ENCODE measurements around the gene MYL7. TPM values are rescaled to one million over a fixed set of nuclear protein-coding genes. Genes with fewer than 3 reads are reported as not detected.

MYL7 gene
- total and polyA plus RNA-seq, 9 of the 15 experiments (the other 6 are each of a cell fraction or from before 2014, with no cell fraction given) = not detected

DNA sequence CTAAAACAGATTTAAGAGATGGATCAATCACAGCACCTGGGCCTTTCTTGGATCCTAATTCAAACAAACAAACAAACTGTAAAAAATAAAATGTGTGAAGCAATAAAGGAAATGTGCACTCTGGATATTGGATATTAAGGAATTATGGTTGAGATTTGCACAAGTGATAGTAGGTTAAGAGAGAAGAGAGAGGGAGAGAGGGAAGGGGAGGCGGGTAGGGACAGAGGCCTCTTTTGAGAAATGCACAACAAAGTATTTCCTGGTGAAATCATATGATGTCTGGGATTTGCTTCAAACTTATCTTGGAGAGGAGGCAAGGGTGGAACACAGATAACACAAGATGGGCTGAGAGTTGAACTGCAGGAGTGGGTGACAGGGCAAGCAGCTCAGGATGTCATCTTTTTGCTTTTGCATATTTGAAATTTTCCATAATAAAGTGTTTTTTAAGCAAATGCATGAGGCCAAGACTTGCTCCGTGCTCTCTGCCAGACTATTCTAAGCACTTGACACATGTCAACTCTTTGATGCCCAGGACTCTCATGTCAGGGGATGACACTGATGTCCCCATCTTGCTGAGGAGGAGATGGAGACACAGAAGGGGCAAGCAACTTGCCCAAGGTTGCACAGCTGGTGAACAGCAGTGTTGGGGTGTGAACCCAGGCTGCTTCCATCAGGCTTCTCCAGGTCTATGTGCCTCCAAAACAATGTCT, 46.1 kb downstream of the MYL7 start:
- H3K9me3 ChIP-seq (replicated peaks; ENCODE audit: control insufficient read depth, insufficient read depth, low read depth, low read length) = no peaks in the 10 kb centered on the region
- intact Hi-C loops (cut with micrococcal nuclease) (no loop called here), in situ Hi-C loops (cut with MboI) (no loop called here)
- peaks cover 0 to 5% of the 10 kb centered on the region in 2 experiments; a peak in 1 of 5 replicates for H3K27me3 ChIP-seq (ENCODE audit: control insufficient read depth in 2 of 2, insufficient read depth in 2 of 2, low read length in 2 of 2)
- no peak overlapping the region for H3K4me3 ChIP-seq
- no peaks in the 10 kb centered on the region for H3K79me2 ChIP-seq (ENCODE audit: control insufficient read depth, insufficient read depth, low read length)
- ATAC-seq (no peak), FAIRE-seq (no peak), DNase-seq (ENCODE audit: extremely low read depth in 1 of 4, low spot score in 3 of 4) (no peak)
- no TSS peak for BruUV-seq (replicated peaks)
- WGBS (ENCODE audit: insufficient coverage, low coverage, missing lambda C conversion rate) = 8% methylated on average over 2 of the region's 2 CpGs
- no peaks in the 10 kb centered on the region for H3K9me1 ChIP-seq (ENCODE audit: control insufficient read depth, insufficient read depth, low read length)
- TF ChIP-seq MAX (CRISPR knock-in tag; IDR thresholded peaks at IDR 0.05) = no peak
- TF ChIP-seq ZFP30 (CRISPR knock-in tag; IDR thresholded peaks at IDR 0.05; ENCODE audit: borderline replicate concordance) = no peak
- TF ChIP-seq CBFA2T3 (IDR thresholded peaks at IDR 0.05) = peak; percentile 43; the same call in 1 of the 2 replicates
- TF ChIP-seq, protein P1, sequence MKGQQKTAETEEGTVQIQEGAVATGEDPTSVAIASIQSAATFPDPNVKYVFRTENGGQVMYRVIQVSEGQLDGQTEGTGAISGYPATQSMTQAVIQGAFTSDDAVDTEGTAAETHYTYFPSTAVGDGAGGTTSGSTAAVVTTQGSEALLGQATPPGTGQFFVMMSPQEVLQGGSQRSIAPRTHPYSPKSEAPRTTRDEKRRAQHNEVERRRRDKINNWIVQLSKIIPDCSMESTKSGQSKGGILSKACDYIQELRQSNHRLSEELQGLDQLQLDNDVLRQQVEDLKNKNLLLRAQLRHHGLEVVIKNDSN (CRISPR knock-in tag; IDR thresholded peaks at IDR 0.05) = no peak
- TF ChIP-seq POLR3G (IDR thresholded peaks at IDR 0.05; ENCODE audit: extremely low read depth, insufficient read length, insufficient replicate concordance) = no peak
- TF ChIP-seq ZFP36 (IDR thresholded peaks at IDR 0.05; ENCODE audit: low read depth, low read length, partially characterized antibody) = peak; percentile 58
- peak in 1 of 2 experiments; percentile 80; a peak in 2 of 4 replicates for TF ChIP-seq RCOR1 (IDR thresholded peaks at IDR 0.05; ENCODE audit: borderline replicate concordance in 1 of 2, low read depth in 2 of 2, low read length in 2 of 2)
- 0 out of 2 replicates have a peak, but pooled peaks have one; percentile 8 for TF ChIP-seq CBFA2T2 (conservative IDR thresholded peaks at IDR 0.05)
- TF ChIP-seq BCOR (IDR thresholded peaks at IDR 0.05) = peak; percentile 37; the same call in 1 of the 2 replicates
- no peak for TF ChIP-seq CUX1 (CRISPR knock-in tag; IDR thresholded peaks at IDR 0.05)
- TF ChIP-seq RFX7 (CRISPR knock-in tag; IDR thresholded peaks at IDR 0.05) = no peak
- TF ChIP-seq KDM1A (IDR thresholded peaks at IDR 0.05) = peak in 1 of 2 experiments; percentile 37; a peak in 1 of 4 replicates
- H3K27ac ChIP-seq (ENCODE audit: extremely low read depth, low read depth, low read length) = no peak overlapping the region
- no peak overlapping the region for H2AFZ ChIP-seq (ENCODE audit: low read depth, low read length)
- peaks cover 0 to 8% of the 10 kb centered on the region in 2 experiments; a peak in 2 of 5 replicates for H3K4me1 ChIP-seq (replicated peaks in 1 of 2; ENCODE audit: control insufficient read depth in 2 of 2, insufficient read depth in 2 of 2, low read length in 2 of 2)
- ChIA-PET POLR2A (no interaction called here), CTCF (ENCODE audit: low intra/inter-chr PET ratio) (no interaction called here)
- H3K36me3 ChIP-seq (ENCODE audit: control insufficient read depth, insufficient read depth, low read length) = no peaks in the 10 kb centered on the region
- H4K20me1 ChIP-seq (replicated peaks; ENCODE audit: control insufficient read depth, insufficient read depth, low read length) = no peaks in the 10 kb centered on the region
- no peak overlapping the region for H3K9ac ChIP-seq (ENCODE audit: insufficient read depth in 1 of 2, low read depth in 2 of 2, low read length in 2 of 2)
- no peak overlapping the region for H3K4me2 ChIP-seq (ENCODE audit: insufficient read depth, low read length)
